ENCODE measurements around the gene MAPK6. TPM values are rescaled to one million over a fixed set of nuclear protein-coding genes. Genes with fewer than 3 reads are reported as not detected.
"Not testable (repeated sequence)": the region's sequence is repeated elsewhere in the genome, so short reads cannot be mapped to it uniquely, and the experiment has no call there.

The MAPK6 gene
- total RNA-seq, 1 experiment from 2014 or later, result 35.9 TPM

- intact Hi-C loops (cut with micrococcal nuclease; ENCODE audit: unreplicated experiment), result no loop called here
- DNase-seq, result no peak
- CTCF ChIA-PET, result no interaction called here
- TF ChIP-seq CTCF (IDR thresholded peaks at IDR 0.05; ENCODE audit: unreplicated experiment), result no peak
- peaks cover 29% of the 10 kb centered on the region for H3K36me3 Mint-ChIP-seq (ENCODE audit: insufficient read depth, unreplicated experiment)
- H3K4me3 Mint-ChIP-seq (ENCODE audit: low read depth, unreplicated experiment), result no peak overlapping the region
- H3K27ac Mint-ChIP-seq (ENCODE audit: unreplicated experiment), result no peak overlapping the region
- no TSS peak for BruUV-seq (replicated peaks)
- H3K27me3 Mint-ChIP-seq (ENCODE audit: unreplicated experiment), result no peaks in the 10 kb centered on the region
- H3K4me1 Mint-ChIP-seq (ENCODE audit: low read depth, unreplicated experiment), result peaks cover 21% of the 10 kb centered on the region
- H3K9me3 Mint-ChIP-seq (ENCODE audit: low read depth, unreplicated experiment), result peaks cover 2% of the 10 kb centered on the region
Observed at GRCh38 chr15:52031556-52031955, 12.5 kb downstream of the MAPK6 start.

- no TSS peak for BruUV-seq (replicated peaks)
- DNase-seq, result no peak
- TF ChIP-seq CTCF (IDR thresholded peaks at IDR 0.05; ENCODE audit: unreplicated experiment), result no peak
- CTCF ChIA-PET, result no interaction called here
- Mint-ChIP-seq H3K4me1 (ENCODE audit: low read depth, unreplicated experiment) (peaks cover 54% of the 10 kb centered on the region), H3K27me3 (ENCODE audit: unreplicated experiment) (no peaks in the 10 kb centered on the region), H3K4me3 (ENCODE audit: low read depth, unreplicated experiment) (no peak overlapping the region), H3K9me3 (ENCODE audit: low read depth, unreplicated experiment) (peaks cover 2% of the 10 kb centered on the region), H3K36me3 (ENCODE audit: insufficient read depth, unreplicated experiment) (peaks cover 24% of the 10 kb centered on the region), H3K27ac (ENCODE audit: unreplicated experiment) (no peak overlapping the region)
- intact Hi-C loops (cut with micrococcal nuclease; ENCODE audit: unreplicated experiment), result no loop called here
Observed at GRCh38 chr15:52037889-52038505, 19.0 kb downstream of the MAPK6 start.

- no peak overlapping the region for H3K27ac Mint-ChIP-seq (ENCODE audit: unreplicated experiment)
- TF ChIP-seq CTCF (IDR thresholded peaks at IDR 0.05; ENCODE audit: unreplicated experiment), result no peak
- no peaks in the 10 kb centered on the region for H3K9me3 Mint-ChIP-seq (ENCODE audit: low read depth, unreplicated experiment)
- H3K4me3 Mint-ChIP-seq (ENCODE audit: low read depth, unreplicated experiment), result no peak overlapping the region
- DNase-seq, result no peak
- CTCF ChIA-PET, result interaction anchor here (0.7 kb wide), 1 partner anchor 34 kb away, joined by 3 read pairs; no protein-coding TSS in a partner anchor
- intact Hi-C loops (cut with micrococcal nuclease; ENCODE audit: unreplicated experiment), result no loop called here
- BruUV-seq (replicated peaks), result no TSS peak
- peaks cover 11% of the 10 kb centered on the region for H3K36me3 Mint-ChIP-seq (ENCODE audit: insufficient read depth, unreplicated experiment)
- H3K27me3 Mint-ChIP-seq (ENCODE audit: unreplicated experiment), result no peaks in the 10 kb centered on the region
- peaks cover 54% of the 10 kb centered on the region for H3K4me1 Mint-ChIP-seq (ENCODE audit: low read depth, unreplicated experiment)
Observed at GRCh38 chr15:52039925-52040781, 21.1 kb downstream of the MAPK6 start.

- H3K27me3 Mint-ChIP-seq (ENCODE audit: unreplicated experiment), result no peaks in the 10 kb centered on the region
- CTCF ChIA-PET, result no interaction called here
- H3K4me3 Mint-ChIP-seq (ENCODE audit: low read depth, unreplicated experiment), result no peak overlapping the region
- no peak overlapping the region for H3K27ac Mint-ChIP-seq (ENCODE audit: unreplicated experiment)
- peaks cover 54% of the 10 kb centered on the region for H3K4me1 Mint-ChIP-seq (ENCODE audit: low read depth, unreplicated experiment)
- DNase-seq, result no peak
- no peak for TF ChIP-seq CTCF (IDR thresholded peaks at IDR 0.05; ENCODE audit: unreplicated experiment)
- H3K36me3 Mint-ChIP-seq (ENCODE audit: insufficient read depth, unreplicated experiment), result peaks cover 12% of the 10 kb centered on the region
- H3K9me3 Mint-ChIP-seq (ENCODE audit: low read depth, unreplicated experiment), result no peaks in the 10 kb centered on the region
- intact Hi-C loops (cut with micrococcal nuclease; ENCODE audit: unreplicated experiment), result no loop called here
- BruUV-seq (replicated peaks), result no TSS peak
Observed at GRCh38 chr15:52042051-52042851, 23.2 kb downstream of the MAPK6 start.

- H3K9me3 Mint-ChIP-seq (ENCODE audit: low read depth, unreplicated experiment); DNase-seq; H3K4me3 Mint-ChIP-seq (ENCODE audit: low read depth, unreplicated experiment); intact Hi-C loops (cut with micrococcal nuclease; ENCODE audit: unreplicated experiment); H3K27ac Mint-ChIP-seq (ENCODE audit: unreplicated experiment); BruUV-seq (replicated peaks); H3K27me3 Mint-ChIP-seq (ENCODE audit: unreplicated experiment): not testable (repeated sequence)
- Mint-ChIP-seq H3K4me1 (ENCODE audit: low read depth, unreplicated experiment) (peaks cover 28% of the 10 kb centered on the region), H3K36me3 (ENCODE audit: insufficient read depth, unreplicated experiment) (peaks cover 26% of the 10 kb centered on the region)
- CTCF ChIA-PET, result interaction anchor here (0.6 kb wide), 1 partner anchor 156 kb away, joined by 4 read pairs; no protein-coding TSS in a partner anchor
Observed at GRCh38 chr15:52045795-52046298, 26.8 kb downstream of the MAPK6 start.

- CTCF ChIA-PET, result interaction anchor here (0.6 kb wide), 1 partner anchor 157 kb away, joined by 4 read pairs; no protein-coding TSS in a partner anchor
- H3K4me3 Mint-ChIP-seq (ENCODE audit: low read depth, unreplicated experiment); H3K9me3 Mint-ChIP-seq (ENCODE audit: low read depth, unreplicated experiment); H3K27me3 Mint-ChIP-seq (ENCODE audit: unreplicated experiment); H3K27ac Mint-ChIP-seq (ENCODE audit: unreplicated experiment); DNase-seq; intact Hi-C loops (cut with micrococcal nuclease; ENCODE audit: unreplicated experiment): not testable (repeated sequence)
- H3K36me3 Mint-ChIP-seq (ENCODE audit: insufficient read depth, unreplicated experiment), result peaks cover 23% of the 10 kb centered on the region
- BruUV-seq (replicated peaks), result TSS peak; percentile 57
- H3K4me1 Mint-ChIP-seq (ENCODE audit: low read depth, unreplicated experiment), result peaks cover 23% of the 10 kb centered on the region
Observed at GRCh38 chr15:52046552-52046951, 27.5 kb downstream of the MAPK6 start.
